HG02588 (cell line): ENCODE measurements around the gene CES5A.
"Not testable (repeated sequence)": the region's sequence is repeated elsewhere in the genome, so short reads cannot be mapped to it uniquely, and the experiment has no call there.

Experiments
- ATAC-seq: cut with Tn5 transposase; IDR thresholded peaks from one replicate; pipeline ENCODE4 v1.9.1; 2021; ENCODE audit warnings: mild to moderate bottlenecking, moderate library complexity; ENCODE audit not compliant: unreplicated experiment

Gene CES5A, protein sequence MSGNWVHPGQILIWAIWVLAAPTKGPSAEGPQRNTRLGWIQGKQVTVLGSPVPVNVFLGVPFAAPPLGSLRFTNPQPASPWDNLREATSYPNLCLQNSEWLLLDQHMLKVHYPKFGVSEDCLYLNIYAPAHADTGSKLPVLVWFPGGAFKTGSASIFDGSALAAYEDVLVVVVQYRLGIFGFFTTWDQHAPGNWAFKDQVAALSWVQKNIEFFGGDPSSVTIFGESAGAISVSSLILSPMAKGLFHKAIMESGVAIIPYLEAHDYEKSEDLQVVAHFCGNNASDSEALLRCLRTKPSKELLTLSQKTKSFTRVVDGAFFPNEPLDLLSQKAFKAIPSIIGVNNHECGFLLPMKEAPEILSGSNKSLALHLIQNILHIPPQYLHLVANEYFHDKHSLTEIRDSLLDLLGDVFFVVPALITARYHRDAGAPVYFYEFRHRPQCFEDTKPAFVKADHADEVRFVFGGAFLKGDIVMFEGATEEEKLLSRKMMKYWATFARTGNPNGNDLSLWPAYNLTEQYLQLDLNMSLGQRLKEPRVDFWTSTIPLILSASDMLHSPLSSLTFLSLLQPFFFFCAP

DNA sequence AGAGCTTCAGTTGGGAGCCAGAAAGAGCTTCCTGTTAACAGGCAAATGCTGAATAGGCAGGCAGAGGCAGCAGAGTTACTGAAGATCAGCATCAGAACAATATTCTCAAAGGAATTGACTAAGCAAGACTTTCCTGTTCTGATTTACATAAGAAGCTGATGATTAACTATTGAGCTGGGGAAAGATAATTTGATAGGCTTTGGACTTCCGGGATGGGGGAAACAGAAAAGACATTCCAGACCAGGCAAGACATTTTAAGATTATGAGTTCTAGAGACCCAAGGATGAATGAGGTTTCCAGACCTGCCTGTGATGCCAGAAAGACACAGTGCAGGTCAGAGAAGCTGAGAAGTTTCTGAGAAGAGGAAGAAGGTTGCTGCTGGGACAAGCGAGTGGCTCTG is at the start of gene CES5A:
Gene CES5A, minus strand, starts transcription at position 101 of the 400 bp plus-strand sequence. CDS start 152 bp downstream, outside the sequence.
- no peak for ATAC-seq

DNA sequence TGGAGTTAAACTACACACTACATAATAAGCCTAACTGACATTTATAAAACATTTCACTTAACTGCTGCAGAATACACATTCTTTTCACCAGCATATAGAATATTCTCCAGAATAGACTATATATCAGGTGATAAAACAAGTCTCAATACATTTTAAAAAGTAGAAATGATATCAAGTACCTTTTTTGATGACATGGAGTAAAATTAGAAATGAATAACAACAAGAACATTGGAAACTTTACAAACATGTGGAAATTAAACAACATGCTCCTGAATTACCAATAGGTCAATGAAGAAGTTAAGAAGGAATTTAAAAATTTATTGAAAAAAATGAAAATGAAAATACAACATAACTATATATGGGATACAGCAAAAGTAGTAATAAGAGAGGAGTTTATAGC is 47.5 kb upstream of the CES5A start:
- no peak for ATAC-seq

DNA sequence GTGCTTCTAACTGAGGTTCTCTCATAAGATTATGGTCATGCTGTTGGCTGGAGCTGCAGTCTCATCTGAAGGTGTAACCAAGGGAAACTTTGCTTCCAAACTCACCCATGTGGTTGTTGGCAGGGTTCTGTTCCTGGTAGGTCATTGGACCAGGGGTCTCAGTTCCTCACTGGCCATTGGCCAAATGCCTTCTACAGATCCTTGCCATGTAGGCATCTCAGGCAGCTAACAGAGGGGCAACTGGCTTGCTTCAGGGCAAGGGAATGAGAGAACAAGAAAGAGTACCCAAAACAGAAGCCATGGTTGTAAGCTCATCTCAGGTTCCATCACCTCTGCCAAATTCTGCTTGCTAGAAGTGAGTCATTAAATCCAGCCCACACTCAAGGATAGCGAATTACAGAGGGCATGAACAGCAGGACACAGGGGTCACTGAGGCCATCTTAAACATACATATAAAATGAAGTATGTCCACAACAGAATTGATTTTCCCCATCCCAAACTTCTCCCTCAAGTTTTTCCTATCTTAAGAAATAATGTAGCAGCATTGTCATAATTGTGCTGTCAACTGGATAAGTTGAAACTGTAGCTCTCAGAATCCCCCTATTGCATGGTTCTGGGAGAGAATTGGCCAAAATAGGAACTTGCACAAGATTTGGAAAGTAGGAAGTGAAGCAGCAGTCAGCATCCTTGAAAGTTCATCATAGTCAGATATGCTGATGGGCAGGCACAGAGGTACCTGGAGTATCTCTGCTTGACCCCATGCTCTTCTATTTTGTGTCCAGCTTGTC is 42.4 kb upstream of the CES5A start:
- ATAC-seq = no peak

DNA sequence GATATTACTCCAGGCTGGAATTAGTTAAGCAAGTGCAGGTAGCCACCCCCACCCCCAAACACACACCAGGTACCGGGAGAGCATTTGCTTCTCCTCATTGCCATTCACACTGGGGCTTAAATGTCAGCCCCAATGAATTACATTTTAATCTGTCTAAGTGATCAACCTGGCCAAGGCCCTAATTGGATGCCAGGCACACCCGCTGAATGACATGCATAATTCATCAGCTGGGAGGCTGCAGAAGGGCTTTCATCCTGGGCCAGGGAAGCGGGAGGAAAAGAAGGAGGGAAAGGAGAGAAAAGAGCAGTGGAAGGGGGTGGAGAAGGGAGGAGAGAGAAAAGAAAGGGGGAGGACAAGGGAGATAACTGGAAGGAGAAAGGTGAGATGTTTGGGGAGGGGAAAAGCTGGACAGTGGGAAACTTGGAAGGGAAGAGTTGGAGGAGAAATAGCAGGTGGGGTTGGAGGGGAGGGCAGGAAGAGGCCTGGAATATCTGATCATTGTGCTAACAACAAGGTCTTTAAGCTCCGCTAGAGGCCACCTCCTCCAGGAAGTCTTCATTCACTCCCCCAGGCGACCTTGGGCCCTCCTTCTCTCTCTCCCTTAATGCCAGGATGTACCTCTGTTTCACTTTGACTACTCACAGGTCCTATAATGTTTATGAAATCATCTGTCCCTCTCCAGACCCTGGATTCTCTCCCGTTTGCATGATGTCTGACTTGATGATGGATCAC is 40.1 kb upstream of the CES5A start:
- no peak for ATAC-seq

DNA sequence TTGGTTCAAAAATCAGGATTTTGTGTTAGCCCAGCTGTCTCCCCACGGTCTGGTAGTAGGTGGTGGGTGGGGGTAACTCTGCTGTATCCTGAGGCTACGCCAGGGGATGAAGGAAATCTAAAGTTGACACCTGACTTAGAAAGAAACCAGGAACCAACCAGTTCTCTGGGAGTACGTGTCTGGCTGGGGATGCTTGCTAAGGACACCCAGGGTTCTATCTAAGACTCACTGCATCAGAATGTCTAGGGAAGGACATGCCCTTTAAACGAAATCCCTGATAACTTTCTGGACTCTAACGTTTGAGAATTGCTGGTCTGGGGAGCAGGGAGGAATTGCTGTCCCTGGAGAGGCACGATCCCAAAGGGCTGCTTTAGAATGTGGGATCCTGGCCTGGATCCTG is 39.2 kb upstream of the CES5A start:
- no peak for ATAC-seq

DNA sequence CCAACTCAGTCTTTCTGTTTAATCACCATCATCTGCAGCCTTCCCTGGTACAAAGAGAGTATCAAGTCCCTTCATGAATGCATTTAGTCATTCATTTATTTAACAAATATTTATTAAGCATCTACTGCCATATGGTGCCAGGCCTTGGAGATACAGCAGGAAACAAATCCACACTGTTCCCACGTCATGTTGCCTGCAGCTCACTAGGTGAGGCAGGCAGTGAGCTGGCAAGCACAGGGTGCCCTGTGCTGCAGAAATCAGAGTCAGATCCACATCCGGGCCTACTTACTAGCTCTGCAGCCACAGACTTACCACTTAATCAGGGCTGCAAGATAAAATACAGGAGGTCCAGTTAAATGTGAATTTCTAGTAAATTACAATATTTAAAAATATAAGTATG is 38.5 kb upstream of the CES5A start:
- ATAC-seq = no peak

DNA sequence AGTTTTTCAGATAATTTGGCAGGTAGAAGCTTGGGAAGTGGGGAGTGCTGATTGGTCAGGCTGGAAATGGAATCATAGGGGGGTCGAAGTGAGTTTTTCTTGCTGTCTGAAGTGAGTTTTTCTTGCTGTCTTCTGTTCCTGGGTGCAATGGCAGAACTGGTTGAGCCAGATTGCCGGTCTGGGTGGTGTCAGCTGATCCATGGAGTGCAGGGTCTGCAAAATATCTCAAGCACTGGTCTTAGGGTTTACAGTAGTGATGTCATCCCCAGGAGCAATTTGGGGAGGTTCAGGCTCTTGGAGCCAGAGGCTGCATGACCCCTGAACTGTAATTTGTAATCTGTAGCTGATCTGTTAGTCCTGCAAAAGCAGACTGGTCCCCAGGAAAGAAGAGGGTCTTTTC is 37.9 kb upstream of the CES5A start:
- ATAC-seq = not testable (repeated sequence)

DNA sequence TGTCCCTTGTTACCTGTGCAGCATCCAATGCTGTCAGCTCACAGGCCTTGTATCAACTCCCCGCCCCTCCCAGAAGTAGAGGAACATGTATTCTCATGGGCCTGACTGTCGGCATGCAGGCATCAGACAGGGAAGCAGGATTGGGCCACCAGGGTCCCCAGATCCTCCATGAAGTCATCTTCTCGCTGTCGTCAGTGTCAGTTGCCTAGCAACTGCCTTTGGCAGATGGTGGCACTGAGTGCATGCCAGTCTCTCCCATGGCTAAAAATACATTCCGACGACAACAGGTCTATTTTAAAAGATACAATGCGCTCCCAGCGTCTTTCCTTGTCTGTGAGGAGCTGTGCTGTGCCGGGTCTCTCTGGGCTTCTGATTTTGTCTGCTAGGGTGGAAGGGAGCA is 36.8 kb upstream of the CES5A start:
- ATAC-seq = no peak

DNA sequence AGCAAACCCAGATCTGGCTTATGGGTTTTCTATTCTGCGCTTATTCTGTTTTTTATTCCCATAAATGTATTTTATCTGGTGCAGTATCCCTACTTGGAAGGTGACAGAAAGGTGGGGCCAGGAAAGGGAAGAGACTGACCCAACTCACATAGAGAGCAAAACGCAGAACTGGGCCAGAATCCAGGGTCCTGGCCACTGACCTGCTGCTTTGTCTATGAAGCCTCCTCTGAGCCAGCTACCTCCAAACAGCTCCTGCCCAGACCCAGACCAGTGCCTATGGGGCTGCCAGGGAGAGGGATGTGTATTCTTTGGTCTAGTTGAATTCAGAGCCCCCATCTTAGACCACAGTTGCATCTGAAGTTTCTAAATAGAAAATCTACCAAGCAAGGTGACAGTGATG is 36.4 kb upstream of the CES5A start:
- no peak for ATAC-seq

DNA sequence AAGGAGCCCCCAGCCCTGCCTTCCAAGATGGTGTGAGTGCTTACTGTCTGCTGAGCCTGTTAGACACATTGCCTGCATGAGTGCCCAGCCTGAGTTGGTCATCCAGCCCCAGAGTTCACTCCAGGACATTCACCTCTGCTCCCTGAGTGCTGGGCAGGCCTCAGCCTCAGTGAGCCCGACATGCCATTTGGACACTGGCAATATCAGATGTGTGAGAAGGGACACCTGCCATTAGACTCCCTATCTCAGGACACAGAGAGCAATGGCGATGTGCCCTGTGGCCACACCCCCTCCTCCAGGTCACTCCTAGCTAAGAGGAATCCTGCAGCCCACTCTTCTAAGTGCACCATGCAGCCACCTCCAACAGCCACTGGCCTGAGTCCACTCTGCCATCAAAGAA is 34.7 kb upstream of the CES5A start:
- no peak for ATAC-seq

DNA sequence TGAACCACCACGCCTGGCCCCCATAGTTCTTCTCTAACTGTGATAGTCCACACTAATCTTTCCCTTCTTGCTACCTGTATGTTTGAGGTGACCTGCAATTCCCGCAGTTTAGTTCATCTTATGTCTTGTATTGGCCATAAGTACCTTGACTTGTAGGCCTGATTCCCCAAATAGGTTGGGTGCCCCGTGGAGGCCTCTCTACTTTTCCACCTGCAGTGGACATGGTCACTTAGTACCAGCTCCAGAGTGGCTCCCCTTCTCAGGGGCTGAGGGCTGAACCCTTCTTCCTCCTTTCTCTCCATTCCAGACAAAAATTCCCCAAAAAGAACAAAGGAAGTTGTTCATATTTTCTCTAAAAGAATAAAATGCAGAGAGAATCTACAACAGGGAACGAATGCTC is 33.5 kb upstream of the CES5A start:
- no peak for ATAC-seq

DNA sequence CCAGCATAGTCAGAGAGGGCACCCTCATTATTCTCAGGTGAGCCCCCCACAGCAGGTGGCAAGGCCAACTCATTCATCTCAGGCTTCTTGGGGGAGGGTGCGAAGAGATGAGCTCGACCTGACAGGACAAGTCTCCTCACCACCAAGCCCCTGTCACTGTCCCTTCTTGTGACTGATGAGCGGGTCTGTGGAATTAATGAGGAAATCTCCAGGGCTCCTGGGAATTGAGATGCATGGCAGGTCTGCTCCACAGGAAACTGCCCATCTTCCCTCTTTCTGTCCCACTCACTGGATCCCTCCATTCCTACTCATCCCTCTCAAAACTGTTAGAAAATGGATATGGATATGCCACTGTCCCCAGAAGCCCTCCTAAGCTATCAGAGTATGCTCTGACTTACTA is 32.5 kb upstream of the CES5A start:
- no peak for ATAC-seq

DNA sequence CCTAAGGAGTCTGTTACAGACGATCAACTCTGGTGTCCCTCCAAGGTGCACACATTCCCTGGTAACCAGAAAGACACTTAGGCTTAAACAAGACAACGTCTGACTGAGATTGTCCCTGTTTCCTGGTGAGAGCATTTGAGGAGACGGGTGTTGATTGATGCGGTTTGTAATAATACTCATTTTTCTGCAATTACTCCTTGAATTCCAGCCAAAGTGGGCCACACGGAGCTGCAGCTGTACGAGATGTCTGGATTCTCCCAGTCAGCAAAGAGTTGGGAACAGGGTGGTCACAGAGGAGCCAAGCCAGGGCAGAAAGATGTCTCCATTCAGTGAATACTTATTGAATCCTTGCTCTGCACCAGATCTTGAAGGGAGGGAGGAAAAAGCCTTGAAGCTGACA is 30.9 kb upstream of the CES5A start:
- no peak for ATAC-seq

DNA sequence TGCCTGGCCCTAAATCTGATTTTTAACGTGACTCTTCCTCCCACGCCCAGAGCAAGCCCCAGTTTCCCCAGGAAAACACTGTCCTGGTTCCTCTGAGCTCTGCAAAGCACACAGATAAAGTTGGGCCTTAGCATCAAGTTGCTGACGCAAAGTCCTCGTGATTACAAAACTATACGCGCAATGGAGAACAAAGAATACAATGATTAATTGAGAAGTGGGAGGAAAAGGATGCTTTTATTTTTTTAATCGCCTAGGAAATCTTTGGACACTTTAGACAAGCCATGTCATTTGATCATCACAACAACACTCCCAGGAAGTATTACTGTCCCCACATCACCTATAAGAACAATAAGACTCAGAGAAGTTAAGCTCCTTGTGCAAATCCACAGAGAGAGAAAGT is 30.5 kb upstream of the CES5A start:
- ATAC-seq = no peak

DNA sequence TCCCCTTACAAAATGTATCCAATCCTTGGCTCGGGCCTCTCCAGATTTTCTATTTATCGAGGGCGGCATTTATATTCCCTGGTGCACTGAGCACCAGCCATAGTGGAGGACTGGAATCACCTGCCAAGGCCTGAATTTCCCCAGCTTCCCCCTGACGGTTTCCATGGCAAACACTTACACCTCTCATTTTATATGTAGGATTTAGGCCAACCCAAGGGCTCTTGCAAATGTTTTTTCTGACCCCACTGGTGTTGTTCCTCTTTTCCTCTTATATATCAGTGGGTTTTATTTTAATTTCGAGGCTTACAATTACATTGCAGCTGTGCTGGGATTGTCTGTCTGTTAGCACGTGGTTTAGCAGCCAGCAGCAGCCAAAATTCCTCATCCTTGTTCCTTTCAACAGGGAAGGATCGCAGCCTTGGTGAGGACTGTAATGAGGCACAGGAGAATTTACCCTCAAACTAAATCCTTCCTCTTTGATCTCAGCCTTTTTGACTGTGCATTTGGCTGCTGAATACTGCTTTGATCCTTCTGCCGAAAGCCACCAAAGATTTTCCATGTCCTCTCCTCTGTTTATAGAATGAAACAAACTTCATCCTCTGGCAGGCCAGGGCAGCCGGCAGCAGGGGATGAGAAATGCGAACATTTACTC is 26.5 kb upstream of the CES5A start:
- ATAC-seq = no peak

DNA sequence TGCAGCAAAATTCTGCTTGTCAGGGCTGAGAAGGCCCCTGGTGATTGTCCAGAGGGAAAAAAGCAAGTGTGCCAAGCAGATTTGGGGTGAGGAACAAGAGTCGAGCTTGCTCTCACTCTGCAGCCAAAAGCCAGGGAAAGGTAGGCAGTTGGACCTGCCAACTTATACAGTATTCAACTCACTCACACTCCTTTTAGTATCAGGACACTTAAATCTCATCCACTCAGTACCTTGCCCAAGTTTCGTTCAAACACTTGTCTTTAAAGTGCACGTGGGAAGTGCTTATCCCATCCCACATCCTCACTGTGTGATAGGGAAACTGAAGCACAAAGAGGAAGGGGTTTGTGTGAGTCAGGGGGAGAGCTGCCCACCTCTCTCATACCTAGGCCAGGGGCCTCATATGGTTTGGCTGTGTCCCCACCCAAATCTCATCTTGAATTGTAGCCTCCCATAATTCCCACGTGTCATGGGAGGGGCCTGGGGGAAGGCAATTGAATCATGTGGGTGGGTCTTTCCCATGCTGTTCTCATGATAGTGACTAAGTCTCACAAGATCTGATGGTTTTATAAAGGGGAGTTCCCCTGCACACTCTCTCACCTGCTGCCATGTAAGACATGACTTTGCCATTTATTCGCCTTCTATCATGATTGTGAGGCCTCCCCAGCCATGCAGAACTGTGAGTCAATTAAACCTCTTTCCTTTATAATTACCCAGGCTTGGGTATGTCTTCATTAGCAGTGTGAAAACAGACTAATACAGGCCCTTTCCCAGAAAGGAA is 25.6 kb upstream of the CES5A start:
- no peak for ATAC-seq

DNA sequence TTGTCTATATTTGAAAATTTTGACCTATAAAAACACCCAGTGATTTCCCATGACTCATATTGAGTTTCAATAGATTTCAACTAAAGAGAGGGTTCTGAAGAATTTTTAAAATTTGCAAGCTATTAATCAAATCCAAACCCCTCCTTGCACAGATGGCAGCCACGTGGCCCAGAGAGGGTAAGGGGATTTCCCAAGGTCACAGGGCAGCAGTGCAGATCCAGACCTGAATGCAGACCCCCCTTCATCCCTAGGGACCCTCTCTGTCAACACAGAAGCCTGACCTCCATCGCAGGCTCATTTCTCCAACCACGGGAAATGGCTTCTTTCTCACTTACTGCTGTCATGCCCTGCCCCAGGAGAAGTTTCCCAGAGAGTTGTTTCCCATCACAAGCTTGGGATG is 24.7 kb upstream of the CES5A start:
- no peak for ATAC-seq

DNA sequence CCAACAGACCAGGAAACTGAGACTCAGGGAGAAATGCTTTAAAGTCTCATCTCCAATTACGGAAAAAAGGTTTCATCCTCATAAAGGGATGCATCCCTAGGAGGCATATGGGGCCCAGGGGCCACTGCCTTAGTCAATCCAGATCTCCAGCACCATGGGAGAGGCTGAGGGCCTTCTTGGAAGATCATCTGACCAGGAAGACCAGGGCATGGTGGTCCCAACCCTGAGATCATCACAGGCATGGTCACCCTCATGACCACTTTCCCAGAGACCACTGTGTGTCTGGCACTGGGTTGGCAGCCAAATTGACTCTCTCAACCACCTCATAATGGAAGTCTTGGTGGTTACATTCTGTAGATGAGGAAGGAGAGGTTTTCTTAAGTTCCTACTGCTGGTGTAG is 23.4 kb upstream of the CES5A start:
- no peak for ATAC-seq

DNA sequence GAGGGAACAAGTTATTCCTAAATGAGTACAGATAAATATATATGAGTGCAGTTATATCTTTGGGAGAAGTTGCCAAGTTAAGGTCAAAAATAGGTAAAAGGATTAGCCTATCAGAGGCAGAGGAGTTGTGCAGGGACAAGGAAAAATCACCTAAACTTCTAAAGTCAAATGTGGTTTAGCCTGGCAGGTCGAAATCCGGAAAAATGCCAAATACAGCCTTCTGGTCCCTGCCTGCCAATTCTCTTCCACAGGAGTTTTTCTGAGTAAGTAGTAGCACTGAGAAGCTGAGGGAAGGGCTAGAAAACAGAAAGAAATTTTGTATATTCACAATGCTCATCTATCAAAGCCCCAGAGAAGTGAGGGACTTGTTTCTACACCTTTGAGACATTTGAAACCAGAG is 17.6 kb upstream of the CES5A start:
- no peak for ATAC-seq

DNA sequence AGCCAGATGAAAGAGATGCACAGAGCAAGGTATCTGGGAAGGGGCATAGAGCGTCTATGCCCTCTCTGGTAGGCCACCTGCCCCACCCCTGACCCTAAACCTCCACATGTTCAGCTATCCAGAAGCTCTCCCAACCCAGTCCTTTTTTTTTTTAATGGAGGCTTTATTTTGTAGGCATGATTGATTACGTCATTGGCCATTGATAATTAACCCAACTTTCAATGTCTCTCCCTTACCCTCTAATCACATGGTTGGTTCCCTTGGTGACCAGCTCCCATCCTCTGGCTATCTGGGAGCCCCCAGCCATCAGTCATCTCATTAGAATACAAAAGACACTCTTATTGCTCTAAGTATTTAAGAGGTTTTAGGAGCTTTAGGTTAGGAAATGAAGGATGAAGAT is 14.3 kb upstream of the CES5A start:
- no peak for ATAC-seq
